HG03066 (cell line): ENCODE results near the gene NINJ2.
"Not testable (repeated sequence)": the region's sequence is repeated elsewhere in the genome, so short reads cannot be mapped to it uniquely, and the experiment has no call there.

Experiments used
- ATAC-seq: cut with Tn5 transposase; IDR thresholded peaks from one replicate; pipeline ENCODE4 v1.9.1; 2021; ENCODE audit warnings: low read depth; ENCODE audit not compliant: unreplicated experiment

The NINJ2 gene

DNA sequence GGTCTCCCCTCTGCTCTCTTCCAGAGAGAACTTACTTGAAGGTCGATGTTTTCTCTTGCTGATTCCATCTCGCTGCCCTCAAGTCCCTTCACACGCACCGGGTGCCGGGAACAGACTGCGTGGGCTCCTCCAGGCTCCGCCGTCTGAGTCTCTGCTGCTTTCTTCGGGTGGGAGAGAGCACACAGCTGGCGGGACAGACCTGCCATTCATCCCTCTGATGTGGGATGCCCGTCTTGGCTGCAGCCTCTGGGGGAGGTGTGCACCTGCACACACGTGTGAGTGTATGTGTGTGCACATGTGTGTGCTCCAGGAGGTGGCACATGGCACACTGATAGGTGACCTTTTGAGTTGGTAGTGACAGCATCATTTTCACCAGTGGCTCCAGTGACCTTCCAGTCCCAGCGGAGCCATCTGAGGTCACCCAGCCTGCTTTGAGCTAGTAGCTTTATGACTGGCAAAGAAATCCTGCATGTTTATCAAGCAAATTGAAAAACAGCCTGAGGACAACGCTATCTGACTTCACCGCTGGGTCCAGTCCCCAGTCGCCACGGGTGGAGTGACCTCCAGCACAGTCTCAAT is at the start of gene NINJ2:
NINJ2 (minus strand) TSS at position 153 of the 579 bp plus-strand sequence; CDS start at position 68, 85 bp downstream.
- ATAC-seq, result no peak

- ATAC-seq, result no peak
Observed at GRCh38 chr12:712172-712863, 49.1 kb upstream of the NINJ2 start.

DNA sequence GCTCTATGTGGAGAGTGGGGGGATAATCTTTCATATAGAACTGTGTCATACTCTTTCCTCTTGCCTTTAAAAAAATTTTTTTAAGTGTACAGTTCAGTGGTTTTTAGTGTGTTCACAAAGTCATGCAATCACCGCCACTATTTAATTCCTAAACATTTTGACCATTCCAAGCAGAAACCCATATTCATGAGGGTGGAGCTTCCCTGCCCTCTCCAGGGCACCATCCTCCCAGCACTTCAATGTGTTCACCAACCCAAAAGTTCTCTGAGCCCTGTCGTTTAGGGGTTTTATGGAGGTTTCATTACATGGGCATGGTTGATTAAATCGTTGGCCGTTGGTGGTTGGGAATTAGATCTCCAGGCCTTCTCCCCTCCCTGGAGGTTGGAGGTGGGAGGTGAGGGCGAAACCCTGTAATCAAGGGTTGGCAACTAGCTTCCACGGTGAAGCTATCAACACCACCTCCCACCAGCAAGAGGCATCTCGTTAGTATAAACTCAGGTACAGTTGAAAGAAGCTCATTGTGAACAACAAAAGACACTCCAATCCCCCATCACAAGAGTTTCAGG is 46.3 kb upstream of the NINJ2 start:
- ATAC-seq, result no peak

DNA sequence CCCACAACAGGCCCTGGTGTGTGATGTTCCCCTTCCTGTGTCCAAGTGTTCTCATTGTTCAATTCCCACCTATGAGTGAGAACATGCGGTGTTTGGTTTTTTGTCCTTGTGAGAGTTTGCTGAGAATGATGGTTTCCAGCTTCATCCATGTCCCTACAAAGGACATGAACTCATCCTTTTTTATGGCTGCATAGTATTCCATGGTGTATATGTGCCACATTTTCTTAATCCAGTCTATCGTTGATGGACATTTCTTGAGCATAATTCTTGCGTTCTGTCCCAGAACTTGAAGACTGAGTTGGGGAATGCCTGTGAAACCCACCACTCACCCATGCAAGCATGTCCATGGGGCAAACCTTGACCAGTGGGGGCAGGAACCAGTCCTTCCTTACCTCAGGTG is 44.8 kb upstream of the NINJ2 start:
- ATAC-seq, result not testable (repeated sequence)

- ATAC-seq, result no peak
Observed at GRCh38 chr12:704516-705242, 41.4 kb upstream of the NINJ2 start.

GRCh38 chr12:701896-702539 is 38.8 kb upstream of the NINJ2 start:
- no peak for ATAC-seq

GRCh38 chr12:700016-700415 is 36.8 kb upstream of the NINJ2 start:
- ATAC-seq, result no peak

DNA sequence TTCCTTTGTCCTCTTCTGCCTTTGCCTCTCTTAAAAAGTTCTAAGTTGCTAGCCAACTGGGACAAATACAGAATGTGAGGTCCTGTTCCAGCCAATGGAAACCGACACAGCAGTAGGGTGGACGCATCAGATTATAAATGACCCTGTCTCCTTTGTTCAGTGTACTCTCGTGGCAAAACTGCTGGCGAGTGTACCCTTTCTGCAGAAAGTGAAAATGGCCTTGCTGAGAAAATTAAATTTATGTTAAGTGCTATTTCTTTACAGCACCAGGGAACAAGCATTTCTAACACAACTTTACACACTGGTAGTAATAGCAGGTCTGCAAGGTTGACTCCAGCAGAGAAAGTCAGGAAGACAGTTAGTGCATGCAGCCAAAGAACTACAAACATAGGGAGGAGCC is 35.0 kb upstream of the NINJ2 start:
- ATAC-seq, result not testable (repeated sequence)

GRCh38 chr12:697481-697880 is 34.2 kb upstream of the NINJ2 start:
- ATAC-seq, result no peak

DNA sequence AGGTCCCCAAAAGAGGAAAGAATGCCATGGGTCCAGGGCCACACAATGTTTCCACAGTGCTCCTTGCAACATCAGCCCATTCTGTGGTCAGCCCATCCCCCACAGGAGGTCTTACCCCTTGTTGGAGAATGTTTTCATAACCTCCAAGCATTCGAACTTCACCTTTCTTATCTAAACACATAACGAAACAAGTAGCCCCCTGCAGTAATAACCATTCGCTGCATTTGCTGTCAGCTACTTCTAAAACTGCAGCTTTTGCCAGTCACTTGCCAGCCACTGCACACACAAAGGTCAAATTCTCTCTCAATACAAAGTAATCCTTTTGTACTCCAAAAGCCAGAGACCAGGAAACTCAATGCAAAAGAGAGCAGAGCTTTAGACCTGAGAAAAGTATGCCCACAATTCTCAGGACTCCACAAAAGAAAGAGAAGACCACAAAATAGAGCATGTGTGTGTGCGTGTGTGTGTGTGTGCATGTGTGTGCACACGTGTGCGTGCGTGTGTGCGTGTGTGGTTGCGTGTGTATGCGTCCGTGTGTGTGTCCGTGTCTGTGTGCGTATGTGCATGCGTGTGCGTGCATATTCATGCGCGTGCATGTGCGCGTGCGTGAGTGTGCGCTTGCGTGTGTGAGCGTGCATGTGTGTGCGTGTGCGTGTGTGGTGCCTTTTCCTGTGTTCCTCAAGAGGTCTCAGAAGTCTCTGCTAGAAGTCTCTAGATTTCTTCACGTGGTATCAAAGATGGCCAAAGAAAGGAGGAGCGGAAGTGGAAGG is 31.7 kb upstream of the NINJ2 start:
- no peak for ATAC-seq

DNA sequence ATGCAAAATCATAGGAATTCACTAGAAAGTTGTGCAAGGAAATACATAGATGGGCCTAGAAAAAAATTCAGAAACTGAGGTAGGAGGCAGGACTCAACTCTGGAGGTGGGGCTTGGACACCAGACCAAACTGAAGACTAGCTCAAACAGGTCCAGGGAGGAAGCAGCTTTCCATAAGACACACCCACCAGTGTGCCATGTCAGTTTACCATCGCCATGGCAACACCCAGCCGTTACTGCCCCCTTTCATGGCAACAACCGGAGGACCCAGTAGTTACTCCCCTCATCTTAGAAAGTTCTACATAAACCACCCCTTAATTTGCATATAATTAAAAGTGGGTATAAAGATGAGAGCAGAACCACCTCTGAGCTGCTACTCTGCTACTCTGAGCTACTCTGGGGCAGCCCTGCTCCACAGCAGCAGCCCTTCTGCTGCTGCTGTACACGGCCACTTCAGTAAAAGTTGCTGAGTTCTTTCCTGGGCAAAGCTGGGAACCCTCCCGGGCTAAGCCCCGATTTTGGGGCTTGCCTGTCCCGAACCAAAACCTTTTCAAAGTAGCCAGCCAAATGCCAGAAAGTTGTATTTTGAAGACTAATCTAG is 30.8 kb upstream of the NINJ2 start:
- no peak for ATAC-seq

- no peak for ATAC-seq
Observed at GRCh38 chr12:692274-692673, 29.0 kb upstream of the NINJ2 start.

DNA sequence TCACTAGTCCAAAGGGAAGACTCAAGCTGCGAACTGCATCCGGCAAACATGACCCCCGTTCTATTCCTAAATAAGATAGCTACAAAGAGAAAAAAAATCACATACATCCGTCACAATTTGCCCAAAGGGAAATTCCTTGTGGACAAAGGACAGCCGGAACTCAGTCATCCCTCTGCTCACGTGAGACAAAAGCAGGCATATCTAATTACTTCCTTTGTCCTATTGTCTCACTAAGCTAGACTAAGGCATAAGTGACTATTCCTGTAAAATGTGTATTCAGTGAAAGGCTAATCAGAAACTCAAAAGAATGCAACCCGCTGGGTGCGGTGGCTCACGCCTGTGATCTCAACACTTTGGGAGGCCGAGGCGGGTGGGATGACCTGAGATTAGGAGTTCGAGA is 27.2 kb upstream of the NINJ2 start:
- ATAC-seq, result no peak

DNA sequence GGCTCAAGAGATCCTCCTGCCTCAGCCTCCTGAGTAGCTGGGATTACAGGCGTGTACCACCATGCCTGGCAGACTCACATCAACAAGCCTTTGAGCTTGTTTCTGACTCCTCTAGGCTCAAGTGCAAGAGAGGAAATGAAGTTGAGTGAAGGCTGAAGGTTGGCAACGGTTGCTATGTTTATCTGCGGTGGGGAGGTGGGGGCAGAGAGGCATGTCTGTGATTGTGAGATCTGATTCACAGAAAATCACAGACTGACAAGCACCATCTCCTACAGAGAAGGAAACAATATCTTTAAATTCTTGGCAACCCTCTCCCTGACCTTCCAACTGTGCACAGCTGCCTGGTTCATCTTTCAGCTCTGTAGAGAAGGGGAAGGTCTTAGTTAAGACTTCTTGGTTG is 22.1 kb upstream of the NINJ2 start:
- peak; percentile 69 for ATAC-seq

DNA sequence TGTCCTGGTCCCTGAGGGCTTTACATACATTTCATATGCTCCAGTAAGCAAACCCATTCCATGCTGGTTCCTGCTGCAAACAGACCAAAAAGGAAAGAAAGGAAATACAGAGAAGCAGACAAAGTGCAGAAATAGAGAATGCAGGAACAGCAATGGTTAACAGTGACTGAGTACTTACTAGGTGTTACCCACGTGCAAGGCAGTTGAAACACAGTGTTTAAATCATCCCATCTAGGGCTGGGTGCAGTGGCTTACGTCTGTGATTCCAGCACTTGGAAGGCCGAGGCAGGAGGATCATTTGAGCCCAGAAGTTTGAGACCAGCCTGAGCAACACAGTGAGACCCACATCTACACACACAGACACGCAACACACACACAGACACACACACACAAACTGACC is 21.2 kb upstream of the NINJ2 start:
- ATAC-seq, result no peak

DNA sequence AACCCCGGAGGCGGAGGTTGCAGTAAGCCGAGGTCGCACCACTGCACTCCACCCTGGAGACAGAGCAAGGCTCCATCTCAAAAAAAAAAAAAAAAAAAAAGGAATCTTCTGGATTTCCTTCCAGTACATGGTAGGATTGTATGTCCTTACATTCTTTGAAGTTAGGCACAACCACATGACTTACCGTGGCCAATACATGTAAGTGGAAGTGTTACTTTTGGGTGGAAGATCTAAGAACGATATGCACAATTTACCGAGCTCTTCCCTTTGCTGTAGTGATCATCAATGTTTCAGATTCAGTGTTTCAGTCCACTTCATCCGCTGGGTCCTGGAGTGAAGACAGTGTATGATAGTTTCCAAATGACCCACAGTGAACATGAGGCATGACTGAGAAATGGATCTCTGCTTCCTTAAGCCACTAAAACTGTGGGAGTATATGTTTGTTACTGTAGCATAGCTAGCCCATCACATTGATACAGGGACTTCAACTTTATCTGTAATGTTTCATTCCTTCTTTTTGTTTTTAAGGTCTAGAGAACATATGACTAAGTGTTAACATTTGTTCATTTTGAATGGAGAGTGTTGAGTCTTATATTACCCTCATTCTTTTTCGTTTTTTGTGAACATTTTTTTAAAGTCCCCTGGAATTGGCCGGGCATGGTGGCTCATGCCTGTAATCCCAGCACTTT is 18.5 kb upstream of the NINJ2 start:
- no peak for ATAC-seq

DNA sequence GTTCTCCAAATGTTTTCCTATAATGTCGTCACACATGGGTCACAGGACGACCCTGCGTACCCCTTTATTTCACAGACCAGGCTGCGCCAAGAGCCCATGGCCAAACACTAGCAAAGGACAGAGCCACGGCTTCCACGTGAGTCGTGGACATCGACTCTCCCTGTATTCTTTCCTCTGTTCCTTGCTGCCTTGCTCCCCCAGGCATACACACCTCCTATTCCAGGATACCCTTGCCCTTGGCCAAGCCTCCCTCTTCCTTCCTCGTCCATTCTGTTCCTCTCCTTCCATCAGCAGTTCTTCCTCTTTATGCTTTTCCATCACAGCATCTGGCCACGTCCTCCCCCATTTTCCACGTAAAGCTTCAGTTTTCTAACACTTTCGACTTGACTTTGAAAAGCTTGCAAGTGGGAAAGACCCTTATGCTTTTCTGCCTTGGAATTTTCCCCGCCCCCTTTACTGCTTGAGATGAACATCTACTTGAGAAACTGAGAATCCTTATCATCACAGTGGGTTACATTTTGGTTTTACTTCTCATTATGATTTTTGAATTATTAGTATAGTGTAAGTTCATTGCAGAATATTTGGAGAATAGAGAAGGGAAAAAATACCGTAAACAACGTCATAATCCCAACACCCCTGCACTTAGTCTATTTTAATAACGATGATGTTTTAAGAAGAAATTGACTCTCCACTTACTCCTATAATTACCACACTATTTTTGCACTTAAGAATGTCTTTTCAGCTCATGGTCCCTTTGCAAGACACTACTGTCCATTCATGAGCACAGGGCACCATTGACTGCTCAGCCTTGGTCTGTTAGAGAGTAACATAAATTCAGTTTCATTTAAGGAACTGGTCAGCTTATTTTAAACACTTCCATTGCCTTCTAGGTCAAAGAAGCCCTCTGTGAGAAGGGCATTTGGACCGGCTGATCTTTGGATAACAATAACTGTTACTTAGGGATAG is 15.8 kb upstream of the NINJ2 start:
- no peak for ATAC-seq

DNA sequence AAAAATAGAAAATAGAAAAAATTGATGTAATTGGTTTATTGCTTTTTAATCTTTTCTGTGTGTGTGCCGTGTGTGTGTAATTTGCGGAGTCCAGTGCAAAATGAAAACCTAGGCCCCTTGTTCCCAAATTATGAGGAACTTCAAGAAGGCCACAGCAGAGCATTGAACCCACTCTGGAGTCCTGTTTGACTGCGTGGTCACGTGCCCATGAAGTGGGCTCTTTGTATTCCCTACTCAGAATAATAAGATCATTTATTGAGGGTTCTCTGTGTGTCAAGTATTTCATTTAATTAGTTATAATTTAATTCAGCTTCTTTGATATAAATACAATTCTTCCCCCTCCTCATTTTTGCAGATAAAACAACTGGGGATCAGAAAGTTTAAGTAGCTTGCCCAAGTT is 12.3 kb upstream of the NINJ2 start:
- ATAC-seq, result no peak
